Endometrial microvascular endothelial cells (primary cell): ENCODE results near the gene USP21. TPM values are rescaled to one million over a fixed set of nuclear protein-coding genes. Genes with fewer than 3 reads are reported as not detected.

ENCODE experiments used
- in situ Hi-C: cut with HindIII; loops from 2 replicates; pipeline ENCODE4 v1.10.0; 2017; ENCODE audit warnings: low sequenced_read_pairs, low pct_unique_long_range_greater_than_20kb; ENCODE audit errors: inconsistent ontology term
- total RNA-seq: library from RNA; depleted of rRNA; stranded (reverse); fragments of >200 nt; gene quantifications from one replicate; pipeline ENCODE4 v1.2.3, GENCODE V29; 2015; ENCODE audit errors: inconsistent ontology term

The USP21 gene
- total RNA-seq, 1 donor from 2014 or later: 11.8 TPM

- in situ Hi-C loops: loop anchor here (25.0 kb wide), 1 partner anchor 161 kb away; the partner anchor contains the start of gene CFAP126
Measured at GRCh38 chr1:161200992-161201835, 41.9 kb downstream of the USP21 start.

GRCh38 chr1:161201836-161202712 is 42.8 kb downstream of the USP21 start, which contains the start of gene NDUFS2:
NDUFS2 (plus strand) TSS chr1:161202367; CDS start chr1:161202386, 19 bp downstream.
- in situ Hi-C loops: loop anchor here (25.0 kb wide), 1 partner anchor 160 kb away; the partner anchor contains the start of gene CFAP126

- in situ Hi-C loops: loop anchor here (25.0 kb wide), 1 partner anchor 156 kb away; the partner anchor contains the start of gene CFAP126
Measured at GRCh38 chr1:161206411-161207140, 47.3 kb downstream of the USP21 start.

GRCh38 chr1:161207173-161207572 is 47.9 kb downstream of the USP21 start:
- in situ Hi-C loops: loop anchor here (25.0 kb wide), 1 partner anchor 155 kb away; the partner anchor contains the start of gene CFAP126

GRCh38 chr1:161209790-161210409 is 50.6 kb downstream of the USP21 start:
- in situ Hi-C loops: loop anchor here (25.0 kb wide), 1 partner anchor 152 kb away; the partner anchor contains the start of gene CFAP126

- in situ Hi-C loops: loop anchor here (25.0 kb wide), 1 partner anchor 148 kb away; the partner anchor contains the start of gene CFAP126
Measured at GRCh38 chr1:161214369-161214768, 55.1 kb downstream of the USP21 start.

GRCh38 chr1:161215076-161215475 is 55.8 kb downstream of the USP21 start, which contains the start of gene FCER1G:
FCER1G (plus strand) TSS chr1:161215295; CDS start chr1:161215322, 27 bp downstream.
- in situ Hi-C loops: loop anchor here (25.0 kb wide), 1 partner anchor 147 kb away; the partner anchor contains the start of gene CFAP126

Other genes starting within 250 kb of the USP21 start
- not detected for gene ITLN2, start 204.7 kb upstream of the USP21 start, total RNA-seq
- gene F11R, start 138.3 kb upstream of the USP21 start, total RNA-seq: 84.0 TPM
- not detected for gene TSTD1, start 120.5 kb upstream of the USP21 start, total RNA-seq
- 119 TPM for gene USF1, start 113.5 kb upstream of the USP21 start, total RNA-seq
- not detected for gene ARHGAP30, start 89.6 kb upstream of the USP21 start, total RNA-seq
- not detected for gene NECTIN4, start 69.9 kb upstream of the USP21 start, total RNA-seq
- gene KLHDC9, start 61.1 kb upstream of the USP21 start, total RNA-seq: 0.46 TPM
- 49.2 TPM for gene PFDN2, start 41.5 kb upstream of the USP21 start, total RNA-seq
- gene NIT1, start 41.4 kb upstream of the USP21 start, total RNA-seq: 31.9 TPM
- gene DEDD, start 26.8 kb upstream of the USP21 start, total RNA-seq: 28.3 TPM
- gene UFC1, start 5.5 kb upstream of the USP21 start, total RNA-seq: 74.1 TPM
- gene PPOX, start 6.9 kb downstream of the USP21 start, total RNA-seq: 19.2 TPM
- gene B4GALT3, start 18.0 kb downstream of the USP21 start, total RNA-seq: 46.3 TPM
- gene ADAMTS4, start 39.6 kb downstream of the USP21 start, total RNA-seq: 17.7 TPM
- gene NDUFS2, start 42.9 kb downstream of the USP21 start, total RNA-seq: 161 TPM
- not detected for gene FCER1G, start 55.8 kb downstream of the USP21 start, total RNA-seq
- not detected for gene APOA2, start 64.1 kb downstream of the USP21 start, total RNA-seq
- gene TOMM40L, start 66.6 kb downstream of the USP21 start, total RNA-seq: 24.8 TPM
- gene NR1I3, start 78.7 kb downstream of the USP21 start, total RNA-seq: not detected
- not detected for gene PCP4L1, start 99.2 kb downstream of the USP21 start, total RNA-seq
- 0.93 TPM for gene MPZ, start 150.5 kb downstream of the USP21 start, total RNA-seq
- gene SDHC, start 154.9 kb downstream of the USP21 start, total RNA-seq: 71.5 TPM
- not detected for gene CFAP126, start 208.4 kb downstream of the USP21 start, total RNA-seq